GM12891 (cell line): Measurements from ENCODE around the gene NPW.
A peak's percentile ranks its signal among the peaks of the same experiment; 100 is the strongest.
"Not testable (repeated sequence)": the region's sequence is repeated elsewhere in the genome, so short reads cannot be mapped to it uniquely, and the experiment has no call there.

Experiments
- DNase-seq: peaks from one replicate; pipeline ENCODE4 v3.0.0; 2011; ENCODE audit warnings: low spot score; ENCODE audit not compliant: insufficient read length
- FAIRE-seq: peaks from 2 replicates; lab custom pipeline; 2011; peaks lifted over from hg19 to GRCh38; lab: Jason Lieb, UNC
- PAX5 ChIP-seq: IDR thresholded peaks from 2 replicates; pipeline ENCODE4 v1.6.1; 2011; ENCODE audit warnings: low read length, moderate library complexity, mild to moderate bottlenecking; ENCODE audit not compliant: insufficient read depth, severe bottlenecking
- POLR2A ChIP-seq: IDR thresholded peaks from 2 replicates; pipeline ENCODE4 v1.6.1; 2011; ENCODE audit warnings: low read depth, low read length, control low read depth
- POLR2AphosphoS5 ChIP-seq: IDR thresholded peaks from 2 replicates; pipeline ENCODE4 v1.6.1; 2011; ENCODE audit warnings: low read depth, low read length, control low read depth
- POU2F2 ChIP-seq: IDR thresholded peaks from 2 replicates; pipeline ENCODE4 v1.6.1; 2011; ENCODE audit warnings: low read depth, mild to moderate bottlenecking, control low read depth, low read length, moderate library complexity
- SPI1 ChIP-seq: IDR thresholded peaks from 2 replicates; pipeline ENCODE4 v1.6.1; 2011; ENCODE audit warnings: low read depth, low read length, control low read depth
- TAF1 ChIP-seq: IDR thresholded peaks from 2 replicates; pipeline ENCODE4 v1.6.1; 2011; ENCODE audit warnings: low read depth, low read length, control low read depth

NPW gene

GRCh38 chr16:2027024-2028010, 7.7 kb downstream of the NPW start:
- no peak for TF ChIP-seq TAF1
- no peak for TF ChIP-seq SPI1
- TF ChIP-seq POU2F2, result no peak
- no peak for TF ChIP-seq POLR2A
- TF ChIP-seq PAX5, result no peak
- TF ChIP-seq POLR2AphosphoS5, result no peak
- FAIRE-seq (peak; percentile 43), DNase-seq (no peak)

- TF ChIP-seq PAX5 (no peak), POU2F2 (no peak), POLR2A (no peak), POLR2AphosphoS5 (no peak)
- FAIRE-seq, result no peak
- DNase-seq, result no peak
These were observed 8.6 kb downstream of the NPW start for GRCh38 chr16:2028146-2028545.

GRCh38 chr16:2028620-2029220, 9.1 kb downstream of the NPW start:
- TF ChIP-seq POLR2AphosphoS5, result no peak
- TF ChIP-seq TAF1, result no peak
- TF ChIP-seq PAX5, result no peak
- no peak for TF ChIP-seq SPI1
- no peak for TF ChIP-seq POLR2A
- no peak for TF ChIP-seq POU2F2
- FAIRE-seq, result no peak
- no peak for DNase-seq

- FAIRE-seq (no peak), DNase-seq (no peak)
- TF ChIP-seq SPI1 (no peak), POLR2AphosphoS5 (no peak), POLR2A (no peak), PAX5 (no peak), TAF1 (no peak), POU2F2 (no peak)
These were observed 9.8 kb downstream of the NPW start for GRCh38 chr16:2029350-2029749.

GRCh38 chr16:2030036-2030435, 10.5 kb downstream of the NPW start:
- TF ChIP-seq PAX5 (no peak), TAF1 (no peak), POU2F2 (no peak), SPI1 (no peak), POLR2A (no peak), POLR2AphosphoS5 (no peak)
- FAIRE-seq, result no peak

GRCh38 chr16:2031081-2031577, 11.5 kb downstream of the NPW start:
- FAIRE-seq (no peak), DNase-seq (no peak)
- TF ChIP-seq POLR2AphosphoS5 (no peak), TAF1 (no peak), SPI1 (no peak), POU2F2 (no peak), POLR2A (no peak), PAX5 (no peak)

More at GRCh38 chr16:2030036-2030435, 10.5 kb downstream of the NPW start:
- no peak for DNase-seq

GRCh38 chr16:2032285-2033056, 12.9 kb downstream of the NPW start:
- DNase-seq, result no peak
- FAIRE-seq, result no peak
- TF ChIP-seq SPI1 (no peak), POLR2A (no peak), POLR2AphosphoS5 (no peak), POU2F2 (no peak), TAF1 (no peak), PAX5 (no peak)

GRCh38 chr16:2033057-2033908, 13.7 kb downstream of the NPW start:
- no peak for TF ChIP-seq POLR2A
- TF ChIP-seq PAX5, result no peak
- no peak for TF ChIP-seq TAF1
- no peak for TF ChIP-seq POLR2AphosphoS5
- TF ChIP-seq POU2F2, result no peak
- no peak for TF ChIP-seq SPI1
- FAIRE-seq (no peak), DNase-seq (no peak)

GRCh38 chr16:2033909-2034695, 14.5 kb downstream of the NPW start:
- DNase-seq, FAIRE-seq: not testable (repeated sequence)
